OCI-LY7 (cell line): ENCODE measurements around the gene PAMR1. TPM values are rescaled to one million over a fixed set of nuclear protein-coding genes. Genes with fewer than 3 reads are reported as not detected.

Source experiments
- BruUV-seq: library from RNA; stranded (reverse); fragments of 400-500 nt; replicated peaks from 2 replicates; lab custom pipeline; 2021; lab: Mats Ljungman, UMichigan
- CTCF ChIA-PET: fragments of 300-600 bp; sonication (Branson Sonifier 250); formaldehyde crosslinking; loops from one replicate; lab custom pipeline; 2022; ENCODE audit warnings: antibody characterized with exemption; ENCODE audit not compliant: unreplicated experiment; lab: Charles Lee
- POLR2A ChIA-PET: fragments of 300-600 bp; sonication (Branson Sonifier 250); formaldehyde crosslinking; loops from one replicate; lab custom pipeline; 2022; ENCODE audit warnings: antibody characterized with exemption; lab: Charles Lee
- DNase-seq: peaks from one replicate; pipeline ENCODE4 v3.0.0-alpha.2; 2015; ENCODE audit warnings: low spot score
- H2AFZ ChIP-seq: fragments of 200-600 bp; sonication (generic), shearing (Covaris generic); 2 replicates; pipeline ENCODE4 v1.6.1; 2014; ENCODE audit warnings: mild to moderate bottlenecking, antibody characterized with exemption, low read length, moderate library complexity
- H3K27ac ChIP-seq: fragments of 200-600 bp; sonication (generic); 2 replicates; pipeline ENCODE4 v1.5.1; 2014; ENCODE audit warnings: mixed run types, low read depth, mild to moderate bottlenecking, moderate library complexity, low read length, inconsistent platforms; ENCODE audit not compliant: poor library complexity, severe bottlenecking
- H3K36me3 ChIP-seq: fragments of 200-600 bp; sonication (generic); 2 replicates; pipeline ENCODE4 v1.6.1; 2014; ENCODE audit warnings: mild to moderate bottlenecking, antibody characterized with exemption, low read length, moderate library complexity, mixed read lengths; ENCODE audit not compliant: insufficient read depth
- H3K4me1 ChIP-seq: fragments of 200-600 bp; sonication (generic); 2 replicates; pipeline ENCODE4 v1.5.1; 2014; ENCODE audit warnings: mild to moderate bottlenecking, low read length; ENCODE audit not compliant: insufficient read depth, poor library complexity, severe bottlenecking
- H3K4me2 ChIP-seq: fragments of 200-600 bp; sonication (generic); 2 replicates; pipeline ENCODE4 v1.6.1; 2014; ENCODE audit warnings: mild to moderate bottlenecking, low read length
- H3K4me3 ChIP-seq: fragments of 200-600 bp; sonication (generic); 2 replicates; pipeline ENCODE4 v1.5.1; 2014; ENCODE audit warnings: mild to moderate bottlenecking, low read depth, low read length; ENCODE audit not compliant: poor library complexity, severe bottlenecking
- H3K79me2 ChIP-seq: fragments of 200-600 bp; sonication (generic); 2 replicates; pipeline ENCODE4 v1.6.1; 2016; ENCODE audit warnings: low read depth, mild to moderate bottlenecking, low read length, moderate library complexity, mixed read lengths; ENCODE audit not compliant: insufficient read depth
- H3K9me2 ChIP-seq: fragments of 200-600 bp; sonication (generic); 2 replicates; pipeline ENCODE4 v1.6.1; 2016; ENCODE audit warnings: mild to moderate bottlenecking, low read length, mixed read lengths; ENCODE audit not compliant: insufficient read depth
- H3K9me3 ChIP-seq: fragments of 200-600 bp; sonication (generic); 2 replicates; pipeline ENCODE4 v1.6.1; 2014; ENCODE audit warnings: mild to moderate bottlenecking, mixed run types, low read length, mixed read lengths
- H4K20me1 ChIP-seq: fragments of 200-600 bp; sonication (generic); 2 replicates; pipeline ENCODE4 v1.6.1; 2014; ENCODE audit warnings: mild to moderate bottlenecking, antibody characterized with exemption, low read length, moderate library complexity, mixed read lengths; ENCODE audit not compliant: insufficient read depth
- CTCF ChIP-seq: fragments of 200-600 bp; sonication (generic); conservative IDR thresholded peaks from 2 replicates; pipeline ENCODE4 v1.5.1; 2014; ENCODE audit warnings: mild to moderate bottlenecking, antibody characterized with exemption, low read length, moderate library complexity, mixed read lengths
- EZH2phosphoT487 ChIP-seq: fragments of 200-600 bp; sonication (generic); IDR thresholded peaks from 2 replicates; pipeline ENCODE4 v1.6.1; 2018; ENCODE audit warnings: low read depth, borderline replicate concordance, mild to moderate bottlenecking, mixed run types, antibody characterized with exemption, low read length, moderate library complexity, mixed read lengths
- intact Hi-C: fragments of 100-400 bp; cut with micrococcal nuclease; formaldehyde crosslinking; loops from one replicate; pipeline ENCODE4 v1.10.0; 2022; ENCODE audit not compliant: unreplicated experiment
- total RNA-seq, 2 experiments: library from RNA; depleted of rRNA in 1 of 2; stranded (reverse); fragments of >200 nt in 1 of 2; shearing (Covaris generic) in 1 of 2; gene quantifications; 2 replicates each; pipeline ENCODE4 v1.2.3, GENCODE V29; 2014 to 2022

Gene PAMR1
- total RNA-seq, 2 experiments from 2014 or later = not detected

- Histone ChIP-seq H3K79me2 (no peaks in the 10 kb centered on the region), H4K20me1 (no peaks in the 10 kb centered on the region), H3K36me3 (no peaks in the 10 kb centered on the region), H3K9me3 (no peaks in the 10 kb centered on the region), H3K9me2 (no peaks in the 10 kb centered on the region), H3K4me2 (no peak overlapping the region), H2AFZ (no peak overlapping the region), H3K4me3 (no peak overlapping the region), H3K27ac (no peak overlapping the region), H3K4me1 (no peaks in the 10 kb centered on the region)
- ChIA-PET POLR2A (no interaction called here), CTCF (no interaction called here)
- TF ChIP-seq EZH2phosphoT487 = no peak
- no peak for TF ChIP-seq CTCF
- no peak for DNase-seq
- intact Hi-C loops = no loop called here
- BruUV-seq = no TSS peak
These were observed 42.5 kb upstream of the PAMR1 start for GRCh38 chr11:35567737-35568465.

GRCh38 chr11:35566885-35567284 lies 41.5 kb upstream of the PAMR1 start:
- no TSS peak for BruUV-seq
- no peak for DNase-seq
- Histone ChIP-seq H3K79me2 (no peaks in the 10 kb centered on the region), H3K27ac (no peak overlapping the region), H3K9me2 (no peaks in the 10 kb centered on the region), H2AFZ (no peak overlapping the region), H3K4me1 (no peaks in the 10 kb centered on the region), H3K4me3 (no peak overlapping the region), H3K36me3 (no peaks in the 10 kb centered on the region), H3K4me2 (no peak overlapping the region), H3K9me3 (no peaks in the 10 kb centered on the region), H4K20me1 (no peaks in the 10 kb centered on the region)
- ChIA-PET POLR2A (no interaction called here), CTCF (no interaction called here)
- no peak for TF ChIP-seq EZH2phosphoT487
- TF ChIP-seq CTCF = no peak
- intact Hi-C loops = no loop called here

GRCh38 chr11:35566181-35566580 lies 40.8 kb upstream of the PAMR1 start:
- Histone ChIP-seq H3K4me3 (no peak overlapping the region), H3K9me3 (no peaks in the 10 kb centered on the region), H3K9me2 (no peaks in the 10 kb centered on the region), H3K4me1 (no peaks in the 10 kb centered on the region), H3K79me2 (no peaks in the 10 kb centered on the region), H3K27ac (no peak overlapping the region), H3K36me3 (no peaks in the 10 kb centered on the region), H2AFZ (no peak overlapping the region), H3K4me2 (no peak overlapping the region), H4K20me1 (no peaks in the 10 kb centered on the region)
- no peak for TF ChIP-seq EZH2phosphoT487
- no peak for TF ChIP-seq CTCF
- intact Hi-C loops = no loop called here
- ChIA-PET CTCF (no interaction called here), POLR2A (no interaction called here)
- DNase-seq = no peak
- no TSS peak for BruUV-seq
